ENCODE measurements around the gene MYBPHL. TPM values are rescaled to one million over a fixed set of nuclear protein-coding genes. Genes with fewer than 3 reads are reported as not detected.

The MYBPHL gene
- total RNA-seq, 1 donor from 2014 or later = not detected

- ATAC-seq = no peak
These were observed 52.8 kb downstream of the MYBPHL start for GRCh38 chr1:109253803-109254620.

GRCh38 chr1:109252893-109253802, 53.7 kb downstream of the MYBPHL start:
- DNase-seq (ENCODE audit: low spot score) (no peak), ATAC-seq (no peak)

More at GRCh38 chr1:109253803-109254620, 52.8 kb downstream of the MYBPHL start:
- DNase-seq (ENCODE audit: low spot score) = no peak

- DNase-seq (ENCODE audit: low spot score) = no peak
- ATAC-seq = no peak
These were observed 54.5 kb downstream of the MYBPHL start for GRCh38 chr1:109252167-109252892.

- no peak for DNase-seq (ENCODE audit: low spot score)
- ATAC-seq = no peak
These were observed 55.3 kb downstream of the MYBPHL start for GRCh38 chr1:109251277-109252166.

GRCh38 chr1:109250454-109251276, 56.1 kb downstream of the MYBPHL start:
- no peak for ATAC-seq
- no peak for DNase-seq (ENCODE audit: low spot score)

- ATAC-seq = peak; percentile 58
- DNase-seq (ENCODE audit: low spot score) = no peak
These were observed 57.0 kb downstream of the MYBPHL start for GRCh38 chr1:109249654-109250401.

GRCh38 chr1:109248797-109249629, 57.8 kb downstream of the MYBPHL start, which contains the start of gene CELSR2:
TSS of gene CELSR2 (plus strand) at chr1:109249539. CDS start at chr1:109250080, 541 bp downstream.
- DNase-seq (ENCODE audit: low spot score) (no peak), ATAC-seq (peak; percentile 90)

GRCh38 chr1:109248444-109248796, 58.4 kb downstream of the MYBPHL start:
- no peak for ATAC-seq
- DNase-seq (ENCODE audit: low spot score) = no peak

- no peak for ATAC-seq
- DNase-seq (ENCODE audit: low spot score) = no peak
These were observed 59.1 kb downstream of the MYBPHL start for GRCh38 chr1:109247401-109248365.

GRCh38 chr1:109246141-109246551, 60.7 kb downstream of the MYBPHL start:
- no peak for ATAC-seq
- no peak for DNase-seq (ENCODE audit: low spot score)

- ATAC-seq (no peak), DNase-seq (ENCODE audit: low spot score) (peak; percentile 23)
These were observed 62.8 kb downstream of the MYBPHL start for GRCh38 chr1:109243860-109244552.

- ATAC-seq = no peak
- peak; percentile 0 for DNase-seq (ENCODE audit: low spot score)
These were observed 63.6 kb downstream of the MYBPHL start for GRCh38 chr1:109243221-109243620.

- DNase-seq (ENCODE audit: low spot score) (no peak), ATAC-seq (no peak)
These were observed 64.4 kb downstream of the MYBPHL start for GRCh38 chr1:109242387-109242786.
